ENCODE data around the gene CAPN14. TPM values are rescaled to one million over a fixed set of nuclear protein-coding genes. Genes with fewer than 3 reads are reported as not detected.

CAPN14 gene
- total RNA-seq, 1 donor = under 0.01 TPM

DNA sequence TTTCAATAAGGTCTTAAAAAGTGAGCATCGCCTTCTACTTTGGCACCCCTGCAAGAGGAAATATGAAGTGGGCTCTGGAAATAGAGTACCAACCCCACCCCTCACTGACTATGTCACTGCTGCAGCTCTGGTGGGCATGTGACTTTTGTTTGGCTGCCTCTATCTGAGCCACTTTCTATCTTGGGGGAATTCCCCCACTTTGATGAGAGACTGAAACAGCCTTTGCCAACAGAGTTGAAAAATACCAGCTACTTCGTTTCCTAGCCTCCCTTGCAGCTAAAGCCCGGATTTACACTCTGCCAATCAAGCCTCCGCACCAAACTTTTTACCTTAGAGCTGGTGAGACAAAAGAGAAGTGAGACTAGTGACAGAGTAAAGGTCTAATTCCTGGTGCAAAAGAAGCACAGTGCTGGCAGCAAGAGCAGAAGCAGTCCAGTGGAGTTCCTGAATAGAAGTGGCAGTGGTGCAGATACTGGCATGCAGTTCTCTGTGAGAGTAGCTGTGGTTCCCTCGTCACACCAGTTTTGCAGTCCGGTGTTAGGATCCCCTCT, 67.1 kb downstream of the CAPN14 start:
- TF ChIP-seq, protein P1, sequence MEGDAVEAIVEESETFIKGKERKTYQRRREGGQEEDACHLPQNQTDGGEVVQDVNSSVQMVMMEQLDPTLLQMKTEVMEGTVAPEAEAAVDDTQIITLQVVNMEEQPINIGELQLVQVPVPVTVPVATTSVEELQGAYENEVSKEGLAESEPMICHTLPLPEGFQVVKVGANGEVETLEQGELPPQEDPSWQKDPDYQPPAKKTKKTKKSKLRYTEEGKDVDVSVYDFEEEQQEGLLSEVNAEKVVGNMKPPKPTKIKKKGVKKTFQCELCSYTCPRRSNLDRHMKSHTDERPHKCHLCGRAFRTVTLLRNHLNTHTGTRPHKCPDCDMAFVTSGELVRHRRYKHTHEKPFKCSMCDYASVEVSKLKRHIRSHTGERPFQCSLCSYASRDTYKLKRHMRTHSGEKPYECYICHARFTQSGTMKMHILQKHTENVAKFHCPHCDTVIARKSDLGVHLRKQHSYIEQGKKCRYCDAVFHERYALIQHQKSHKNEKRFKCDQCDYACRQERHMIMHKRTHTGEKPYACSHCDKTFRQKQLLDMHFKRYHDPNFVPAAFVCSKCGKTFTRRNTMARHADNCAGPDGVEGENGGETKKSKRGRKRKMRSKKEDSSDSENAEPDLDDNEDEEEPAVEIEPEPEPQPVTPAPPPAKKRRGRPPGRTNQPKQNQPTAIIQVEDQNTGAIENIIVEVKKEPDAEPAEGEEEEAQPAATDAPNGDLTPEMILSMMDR (IDR thresholded peaks at IDR 0.05; ENCODE audit: insufficient read depth, low read depth, low read length) = no peak
- H3K4me3 ChIP-seq (ENCODE audit: low read depth, low read length) = no peak overlapping the region
- no peak for DNase-seq (ENCODE audit: low read depth)

DNA sequence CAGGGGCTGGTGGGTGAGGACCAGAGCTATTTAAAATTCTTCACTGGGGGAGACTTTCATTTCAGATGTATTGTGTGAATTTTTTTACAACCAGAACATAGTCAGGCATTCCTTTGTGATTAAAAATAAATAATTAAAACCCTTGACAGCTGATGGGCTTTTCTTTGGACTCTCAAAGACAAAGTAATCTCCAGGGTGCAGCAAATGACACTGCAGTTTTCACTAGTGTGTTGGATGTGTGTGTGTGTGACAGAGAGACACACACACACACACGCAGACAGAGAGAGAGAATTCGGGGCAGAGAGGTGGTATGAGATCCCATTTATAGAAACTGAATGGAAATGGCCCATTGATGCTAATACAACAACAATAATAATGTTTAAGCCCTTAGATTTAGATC, 68.8 kb downstream of the CAPN14 start:
- TF ChIP-seq, protein P1 (IDR thresholded peaks at IDR 0.05; ENCODE audit: insufficient read depth, low read depth, low read length) = no peak
- DNase-seq (ENCODE audit: low read depth) = no peak
- H3K4me3 ChIP-seq (ENCODE audit: low read depth, low read length) = no peak overlapping the region

DNA sequence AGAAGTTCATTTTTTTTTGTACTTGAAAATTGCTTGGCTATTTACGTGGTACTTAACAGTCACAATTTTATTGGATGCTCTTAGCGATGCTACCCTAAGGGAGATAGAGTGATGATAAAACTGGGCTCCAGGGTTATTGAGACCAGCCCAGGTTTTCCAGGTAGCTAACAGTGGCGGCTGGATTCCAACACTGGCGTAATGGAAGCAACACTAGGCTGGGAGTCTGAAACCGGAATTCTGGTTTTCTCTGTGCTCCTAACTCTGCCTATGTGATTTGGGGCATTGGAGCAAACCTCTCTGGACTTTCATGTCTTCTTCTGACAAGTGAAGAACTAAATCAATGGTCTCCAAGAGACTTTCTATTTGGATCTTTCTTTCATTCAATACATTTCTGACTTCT, 69.7 kb downstream of the CAPN14 start:
- no peak overlapping the region for H3K4me3 ChIP-seq (ENCODE audit: low read depth, low read length)
- no peak for DNase-seq (ENCODE audit: low read depth)
- TF ChIP-seq, protein P1 (IDR thresholded peaks at IDR 0.05; ENCODE audit: insufficient read depth, low read depth, low read length) = no peak

DNA sequence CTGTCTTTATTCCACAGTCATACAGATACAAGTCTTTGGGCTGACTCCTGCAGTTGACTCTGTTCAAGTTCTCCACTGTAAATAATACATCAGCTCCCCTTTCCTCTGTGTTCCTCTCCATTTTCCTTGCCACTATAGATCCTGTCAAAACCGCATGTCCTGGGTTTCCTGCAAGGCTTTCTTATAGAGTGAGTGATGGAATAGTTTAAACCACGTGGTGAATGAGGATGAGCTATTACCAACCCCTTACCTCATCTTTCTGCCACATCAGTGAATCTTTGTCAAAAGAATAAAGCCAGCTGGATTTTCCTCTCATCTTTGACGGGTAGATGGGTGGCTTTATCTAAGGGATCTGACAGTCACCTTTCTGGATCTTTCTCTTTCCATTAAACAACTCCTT, 75.2 kb downstream of the CAPN14 start:
- TF ChIP-seq, protein P1 (IDR thresholded peaks at IDR 0.05; ENCODE audit: insufficient read depth, low read depth, low read length) = no peak
- DNase-seq (ENCODE audit: low read depth) = no peak
- H3K4me3 ChIP-seq (ENCODE audit: low read depth, low read length) = no peak overlapping the region

DNA sequence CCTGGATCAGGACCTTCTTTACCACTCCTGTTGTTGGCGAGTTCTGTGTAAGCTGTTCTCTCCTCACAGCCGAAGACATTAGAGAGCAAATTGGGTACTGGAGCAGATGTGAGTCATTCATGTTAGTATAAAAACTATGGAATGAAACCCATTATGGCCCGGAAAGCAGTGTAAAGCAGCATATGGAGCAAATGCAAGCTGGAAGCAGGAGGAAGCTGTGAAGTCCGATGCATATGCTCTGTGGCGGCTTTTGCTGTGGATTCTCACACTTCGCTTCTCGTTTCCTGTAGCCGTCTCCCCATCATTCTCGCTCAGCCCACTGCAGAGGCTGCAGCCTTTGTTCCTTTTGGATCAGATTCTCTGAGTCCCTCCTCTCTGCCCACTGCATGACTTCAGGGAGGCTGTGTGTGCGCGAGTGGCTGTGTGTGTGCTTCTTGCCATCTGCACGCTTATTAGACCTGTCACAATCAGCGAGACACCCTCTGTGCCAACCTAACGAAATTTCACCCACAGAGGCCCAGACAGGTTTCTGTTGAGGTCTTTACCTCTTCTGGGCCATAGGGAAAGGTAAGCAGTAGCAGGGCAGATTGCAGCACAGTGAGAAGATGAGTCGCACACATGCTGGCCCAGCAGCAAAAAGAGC, 75.8 kb downstream of the CAPN14 start:
- no peak overlapping the region for H3K4me3 ChIP-seq (ENCODE audit: low read depth, low read length)

DNA sequence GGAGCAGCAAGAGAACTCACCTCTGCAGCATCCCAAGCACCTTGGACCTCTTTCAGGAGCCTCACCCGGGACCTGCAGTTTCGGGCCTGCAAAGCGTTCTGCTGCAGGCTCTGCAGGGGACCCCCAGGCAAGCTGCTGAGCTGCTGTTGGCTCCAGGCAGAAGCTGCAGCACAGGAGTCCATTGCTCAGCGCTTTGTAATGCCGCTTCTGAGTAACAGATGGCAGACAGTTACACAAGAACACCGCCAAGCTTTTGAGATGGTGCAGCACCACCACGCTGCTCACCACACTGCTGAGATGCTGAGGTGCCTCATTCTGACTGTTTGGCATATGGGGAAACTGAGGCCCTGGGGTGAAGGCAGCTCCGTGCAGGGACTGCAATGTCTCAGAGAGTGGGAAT, 77.2 kb downstream of the CAPN14 start:
- H3K4me3 ChIP-seq (ENCODE audit: low read depth, low read length) = no peak overlapping the region
- no peak for DNase-seq (ENCODE audit: low read depth)
- TF ChIP-seq, protein P1 (IDR thresholded peaks at IDR 0.05; ENCODE audit: insufficient read depth, low read depth, low read length) = no peak

More for the DNA sequence above, 75.8 kb downstream of the CAPN14 start:
- DNase-seq (ENCODE audit: low read depth) = no peak
- TF ChIP-seq, protein P1 (IDR thresholded peaks at IDR 0.05; ENCODE audit: insufficient read depth, low read depth, low read length) = no peak

DNA sequence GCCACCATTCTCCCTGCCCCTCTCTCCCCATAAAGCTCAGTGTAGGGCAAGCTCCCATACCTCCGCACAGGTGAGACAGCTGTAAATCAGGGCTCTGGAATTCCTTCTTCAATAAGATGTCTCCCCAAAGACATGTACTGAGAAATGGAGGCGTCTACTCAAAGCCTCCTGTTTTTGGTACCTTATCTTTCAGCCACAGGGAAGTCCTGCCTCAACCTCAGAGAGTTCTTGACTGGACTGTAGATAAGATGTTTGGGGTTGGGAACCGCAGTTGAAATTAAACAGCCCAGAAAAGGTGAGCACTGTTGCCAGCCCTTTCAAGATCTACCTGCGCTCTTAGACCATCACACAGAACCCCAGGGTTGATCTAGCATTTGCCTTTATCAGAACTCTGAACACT, 77.6 kb downstream of the CAPN14 start:
- H3K4me3 ChIP-seq (ENCODE audit: low read depth, low read length) = no peak overlapping the region
- TF ChIP-seq, protein P1 (IDR thresholded peaks at IDR 0.05; ENCODE audit: insufficient read depth, low read depth, low read length) = no peak
- DNase-seq (ENCODE audit: low read depth) = no peak
